SK-N-SH treated with all-trans-retinoic acid at 6 μM for 48 hours (cell line): ENCODE results near the gene CPLX1.

Experiments used
- ATAC-seq: fragments of 200-7000 bp; cut with Tn5 transposase; 3 replicates; pipeline ENCODE4 v1.9.1; 2020; ENCODE audit warnings: mild to moderate bottlenecking, moderate library complexity
- ARNTL ChIP-seq: fragments of 450-650 bp; formaldehyde crosslinking; IDR thresholded peaks from 2 replicates; pipeline ENCODE4 v1.5.0; 2020; ENCODE audit warnings: low read depth, mild to moderate bottlenecking, moderate library complexity, borderline replicate concordance
- BACH2 ChIP-seq: fragments of 250-450 bp; sonication (Bioruptor Pico); IDR thresholded peaks from 2 replicates; pipeline ENCODE4 v1.9.0; 2021; ENCODE audit warnings: mild to moderate bottlenecking, borderline replicate concordance
- CREB5 ChIP-seq: fragments of 250-450 bp; sonication (Bioruptor Pico); IDR thresholded peaks from 2 replicates; pipeline ENCODE4 v1.5.1; 2020; ENCODE audit warnings: low read depth, mild to moderate bottlenecking, moderate library complexity
- CSDC2 ChIP-seq: fragments of 250-450 bp; sonication (Bioruptor Pico); IDR thresholded peaks from 2 replicates; pipeline ENCODE4 v1.5.0; 2020; ENCODE audit warnings: mild to moderate bottlenecking, moderate library complexity
- CSRNP3 ChIP-seq: fragments of 250-450 bp; sonication (Bioruptor Pico); IDR thresholded peaks from 2 replicates; pipeline ENCODE4 v1.5.1; 2021; ENCODE audit warnings: mild to moderate bottlenecking, moderate library complexity
- ESRRG ChIP-seq: fragments of 250-450 bp; sonication (Bioruptor Pico); IDR thresholded peaks from 2 replicates; pipeline ENCODE4 v1.6.1; 2021; ENCODE audit warnings: mild to moderate bottlenecking
- GLIS3 ChIP-seq: fragments of 250-450 bp; sonication (Bioruptor Pico); IDR thresholded peaks from 2 replicates; pipeline ENCODE4 v1.5.0; 2020; ENCODE audit warnings: mild to moderate bottlenecking, moderate library complexity
- OSR1 ChIP-seq: fragments of 250-450 bp; sonication (Bioruptor Pico); IDR thresholded peaks from 2 replicates; pipeline ENCODE4 v1.8.0; 2022; ENCODE audit warnings: moderate library complexity, mild to moderate bottlenecking, inconsistent platforms
- PATZ1 ChIP-seq: fragments of 250-450 bp; sonication (Bioruptor Pico); IDR thresholded peaks from 2 replicates; pipeline ENCODE4 v1.8.0; 2020; ENCODE audit warnings: mild to moderate bottlenecking, moderate library complexity, borderline replicate concordance
- PPARA ChIP-seq: fragments of 250-450 bp; sonication (Bioruptor Pico); IDR thresholded peaks from 2 replicates; pipeline ENCODE4 v1.5.0; 2020; ENCODE audit warnings: mild to moderate bottlenecking, borderline replicate concordance
- RARB ChIP-seq: fragments of 250-450 bp; sonication (Bioruptor Pico); IDR thresholded peaks from 2 replicates; pipeline ENCODE4 v1.8.0; 2021; ENCODE audit warnings: mild to moderate bottlenecking, moderate library complexity
- SNAI2 ChIP-seq: fragments of 250-450 bp; sonication (Bioruptor Pico); IDR thresholded peaks from 2 replicates; pipeline ENCODE4 v1.5.0; 2020; ENCODE audit warnings: mild to moderate bottlenecking, moderate library complexity
- TCF4 ChIP-seq: fragments of 250-450 bp; sonication (Bioruptor Pico); IDR thresholded peaks from 2 replicates; pipeline ENCODE4 v1.8.0; 2021; ENCODE audit warnings: mild to moderate bottlenecking, moderate library complexity, borderline replicate concordance
- TOX ChIP-seq: fragments of 250-450 bp; sonication (Bioruptor Pico); IDR thresholded peaks from 2 replicates; pipeline ENCODE4 v1.8.0; 2021; ENCODE audit warnings: mild to moderate bottlenecking, moderate library complexity, borderline replicate concordance
- TSHZ2 ChIP-seq: fragments of 250-450 bp; sonication (Bioruptor Pico); IDR thresholded peaks from 2 replicates; pipeline ENCODE4 v1.5.0; 2020; ENCODE audit warnings: mild to moderate bottlenecking, moderate library complexity
- ZC3H10 ChIP-seq: fragments of 250-450 bp; sonication (Bioruptor Pico); IDR thresholded peaks from 2 replicates; pipeline ENCODE4 v1.5.1; 2021; ENCODE audit warnings: mild to moderate bottlenecking, moderate library complexity
- ZFP3 ChIP-seq: fragments of 250-450 bp; sonication (Bioruptor Pico); IDR thresholded peaks from 2 replicates; pipeline ENCODE4 v1.5.0; 2020; ENCODE audit warnings: mild to moderate bottlenecking, moderate library complexity
- ZFP30 ChIP-seq: fragments of 450-650 bp; formaldehyde crosslinking; IDR thresholded peaks from 2 replicates; pipeline ENCODE4 v1.5.0; 2022; ENCODE audit warnings: mild to moderate bottlenecking, moderate library complexity
- ZNF565 ChIP-seq: fragments of 450-650 bp; formaldehyde crosslinking; conservative IDR thresholded peaks from 2 replicates; pipeline ENCODE4 v1.5.0; 2020; ENCODE audit warnings: low read depth, mild to moderate bottlenecking, moderate library complexity
- ZNF70 ChIP-seq: fragments of 450-650 bp; formaldehyde crosslinking; IDR thresholded peaks from 2 replicates; pipeline ENCODE4 v1.5.0; 2020; ENCODE audit warnings: mild to moderate bottlenecking, moderate library complexity
- ZNF8 ChIP-seq: fragments of 450-650 bp; formaldehyde crosslinking; IDR thresholded peaks from 2 replicates; pipeline ENCODE4 v1.5.0; 2020; ENCODE audit warnings: mild to moderate bottlenecking, moderate library complexity

The CPLX1 gene

GRCh38 chr4:866068-866760 is 40.3 kb upstream of the CPLX1 start:
- no peak for ATAC-seq

DNA sequence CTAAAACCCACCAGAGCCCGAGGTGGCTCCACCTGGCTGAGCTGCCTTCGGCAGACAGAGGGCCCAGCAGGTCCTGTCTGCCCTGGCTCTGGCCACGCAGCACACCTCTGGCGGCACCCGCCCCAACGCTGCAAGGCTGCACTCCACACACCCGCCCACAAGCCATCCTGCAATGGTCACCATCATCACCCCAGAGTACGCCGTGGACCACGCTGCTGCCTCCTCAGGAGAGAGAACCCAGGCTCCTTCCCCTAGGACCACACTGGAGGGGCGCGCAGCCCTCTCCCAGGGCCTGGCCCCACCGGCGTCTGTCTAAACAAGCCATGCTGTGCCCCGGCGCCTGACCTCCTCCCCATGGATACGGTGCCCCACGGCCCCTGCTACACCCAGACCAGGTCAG is 39.6 kb upstream of the CPLX1 start:
- TF ChIP-seq ZNF8 (no peak), ZFP3 (CRISPR knock-in tag) (no peak), ZNF565 (CRISPR knock-in tag) (no peak), BACH2 (CRISPR knock-in tag) (no peak), ZNF70 (CRISPR knock-in tag) (no peak), PPARA (no peak), GLIS3 (CRISPR knock-in tag) (no peak), CSDC2 (CRISPR knock-in tag) (no peak), CSRNP3 (CRISPR knock-in tag) (no peak), CREB5 (CRISPR knock-in tag) (no peak)

More at GRCh38 chr4:866068-866760, 40.3 kb upstream of the CPLX1 start:
- no peak for TF ChIP-seq ZFP30 (CRISPR knock-in tag)
- TF ChIP-seq CSDC2 (CRISPR knock-in tag): no peak
- TF ChIP-seq ZFP3 (CRISPR knock-in tag): no peak
- no peak for TF ChIP-seq ZNF565 (CRISPR knock-in tag)
- no peak for TF ChIP-seq OSR1 (CRISPR knock-in tag)
- no peak for TF ChIP-seq ARNTL
- no peak for TF ChIP-seq RARB (CRISPR knock-in tag)
- no peak for TF ChIP-seq ZC3H10 (CRISPR knock-in tag)
- TF ChIP-seq CSRNP3 (CRISPR knock-in tag): no peak
- TF ChIP-seq BACH2 (CRISPR knock-in tag): no peak
- no peak for TF ChIP-seq CREB5 (CRISPR knock-in tag)
- no peak for TF ChIP-seq SNAI2

DNA sequence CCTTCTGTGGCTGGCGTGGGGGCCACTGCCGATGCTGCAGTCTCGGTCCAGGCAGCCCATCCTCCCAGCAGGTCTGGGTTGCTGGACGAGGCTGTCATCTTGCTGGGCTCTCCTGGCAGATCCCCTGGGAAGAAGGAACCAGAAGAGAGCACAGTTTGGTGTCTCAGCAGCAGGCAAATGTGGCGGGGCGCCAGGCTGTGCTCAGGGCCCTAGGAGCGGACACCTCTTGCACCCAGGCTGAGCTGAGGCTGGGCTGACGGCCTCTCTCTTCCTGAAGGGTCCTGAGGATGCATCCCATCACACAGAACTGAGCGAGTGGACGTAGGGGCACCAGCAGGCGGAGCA is 39.2 kb upstream of the CPLX1 start:
- no peak for ATAC-seq
- no peak for TF ChIP-seq GLIS3 (CRISPR knock-in tag)
- no peak for TF ChIP-seq CSDC2 (CRISPR knock-in tag)
- no peak for TF ChIP-seq ZNF70 (CRISPR knock-in tag)
- no peak for TF ChIP-seq ESRRG (CRISPR knock-in tag)
- no peak for TF ChIP-seq SNAI2
- no peak for TF ChIP-seq TCF4 (CRISPR knock-in tag)
- no peak for TF ChIP-seq TOX (CRISPR knock-in tag)
- no peak for TF ChIP-seq CSRNP3 (CRISPR knock-in tag)

More for the DNA sequence above, 39.6 kb upstream of the CPLX1 start:
- no peak for ATAC-seq

DNA sequence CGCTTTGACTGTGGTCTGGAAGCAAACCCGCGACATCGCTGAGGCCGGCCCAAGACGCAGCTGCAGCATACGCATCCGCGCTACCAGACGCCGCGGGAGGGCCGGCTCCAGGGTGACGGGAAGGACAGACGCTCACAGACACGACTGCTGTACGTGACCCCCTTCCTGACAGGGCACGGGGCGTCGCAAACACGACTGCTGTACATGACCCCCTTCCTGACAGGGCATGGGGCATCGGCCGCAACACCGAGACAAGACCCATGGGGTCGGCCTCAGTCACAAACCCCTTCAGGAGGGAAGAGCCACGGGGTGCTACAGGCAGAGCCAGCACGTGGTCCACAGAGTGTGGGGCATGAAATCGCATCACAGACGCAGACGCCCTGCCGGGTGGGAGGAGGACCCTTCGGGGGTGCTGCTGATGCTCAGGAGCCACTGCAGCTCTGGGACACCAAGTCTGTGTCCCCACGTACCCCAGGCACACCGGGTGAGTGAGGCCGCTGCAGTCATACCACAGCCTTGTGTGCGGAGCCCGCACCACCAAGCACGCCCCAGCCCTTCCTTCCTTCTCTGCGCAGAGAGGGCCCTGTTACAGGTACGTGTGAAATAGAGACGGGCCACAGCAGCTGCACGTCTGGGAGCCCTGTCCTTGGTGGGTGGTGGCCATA is 38.7 kb upstream of the CPLX1 start:
- TF ChIP-seq ZNF565 (CRISPR knock-in tag) (no peak), TSHZ2 (CRISPR knock-in tag) (no peak), ZNF8 (no peak), ESRRG (CRISPR knock-in tag) (no peak), PATZ1 (CRISPR knock-in tag) (no peak), CSDC2 (CRISPR knock-in tag) (no peak)
- TF ChIP-seq, all 23 proteins: peak for 0
- no peak for ATAC-seq
